NCI-H1436 (cell line): ENCODE measurements around the gene AUTS2.

Experiments used
- DNase-seq: peaks from one replicate; lab custom pipeline; 2025; lab: John Stamatoyannopoulos, UW

The AUTS2 gene

DNA sequence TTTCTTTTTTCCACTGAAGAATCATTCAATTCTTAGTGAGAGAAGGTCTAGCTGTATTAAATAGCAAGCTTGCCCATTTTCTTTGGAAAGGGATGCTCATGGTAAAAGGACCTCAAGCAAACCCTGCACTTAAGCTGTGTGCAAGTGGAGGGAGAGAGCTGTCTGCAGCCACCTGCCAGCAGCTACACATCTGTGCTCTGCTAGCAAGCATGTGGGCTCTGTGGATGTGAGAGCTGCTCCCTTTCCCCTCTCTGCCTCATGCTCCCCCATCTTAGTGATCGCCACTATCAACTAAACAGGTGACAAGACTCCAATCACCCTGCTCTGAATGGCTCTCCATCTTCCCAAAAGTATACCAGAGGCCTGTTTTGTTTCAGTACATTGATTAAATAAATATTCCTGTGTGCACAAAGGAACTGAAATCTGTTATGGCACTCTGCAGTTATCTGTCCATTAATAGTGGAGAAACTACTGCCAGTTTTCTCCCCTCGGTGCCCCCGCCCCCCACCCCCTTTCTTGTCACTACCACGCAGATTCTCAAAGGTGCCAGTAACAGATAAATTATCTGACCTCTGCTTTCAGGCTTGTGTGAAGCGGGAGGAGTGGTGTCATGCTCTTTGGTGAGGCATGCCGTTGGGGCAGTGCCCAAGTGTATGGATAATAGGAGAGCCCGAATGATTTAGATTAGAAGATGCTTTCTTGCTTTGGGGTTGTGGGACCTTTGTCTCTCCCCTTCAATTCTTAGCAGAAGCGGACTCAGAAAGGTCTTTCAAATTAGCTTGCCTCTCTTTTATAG is 26.4 kb downstream of the AUTS2 start:
- DNase-seq, result no peak

DNA sequence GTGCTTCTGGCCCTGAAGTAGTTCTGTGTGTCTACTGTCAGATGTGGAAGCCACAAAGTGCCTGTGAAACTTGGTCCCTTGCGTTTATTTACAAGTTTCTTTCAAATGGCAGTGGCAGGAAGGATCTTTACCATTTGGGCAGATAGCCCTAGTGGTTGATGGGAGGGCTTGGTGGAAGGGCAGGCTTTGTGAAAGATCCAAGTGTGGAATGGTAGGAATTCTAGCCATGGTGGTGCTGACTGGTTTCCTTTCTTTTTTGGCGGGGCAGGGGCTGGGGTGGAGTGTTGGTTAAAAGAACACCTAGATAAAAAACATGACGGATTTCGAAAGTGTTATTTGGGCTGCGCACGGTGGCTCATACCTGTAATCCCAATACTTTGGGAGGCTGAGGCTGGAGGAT is 27.0 kb downstream of the AUTS2 start:
- no peak for DNase-seq

DNA sequence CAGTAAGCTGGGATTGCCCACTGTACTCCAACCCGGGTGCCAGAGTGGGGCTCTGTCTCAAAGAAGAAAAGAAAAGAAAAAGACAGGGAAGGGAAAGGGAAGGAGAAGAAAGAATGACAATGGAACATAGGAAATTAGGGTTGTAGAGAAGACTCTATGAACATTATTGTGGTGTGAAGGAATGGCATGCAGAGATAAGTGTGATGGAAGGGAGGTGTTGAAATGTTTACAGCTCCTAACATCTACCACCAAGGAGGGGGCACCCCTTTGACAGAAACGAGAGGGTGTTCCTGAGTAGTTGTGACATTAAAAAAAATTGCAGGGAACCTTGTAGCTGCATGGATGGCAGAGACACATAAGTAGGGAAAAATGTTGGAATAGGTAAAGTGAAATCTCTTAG is 27.5 kb downstream of the AUTS2 start:
- no peak for DNase-seq

DNA sequence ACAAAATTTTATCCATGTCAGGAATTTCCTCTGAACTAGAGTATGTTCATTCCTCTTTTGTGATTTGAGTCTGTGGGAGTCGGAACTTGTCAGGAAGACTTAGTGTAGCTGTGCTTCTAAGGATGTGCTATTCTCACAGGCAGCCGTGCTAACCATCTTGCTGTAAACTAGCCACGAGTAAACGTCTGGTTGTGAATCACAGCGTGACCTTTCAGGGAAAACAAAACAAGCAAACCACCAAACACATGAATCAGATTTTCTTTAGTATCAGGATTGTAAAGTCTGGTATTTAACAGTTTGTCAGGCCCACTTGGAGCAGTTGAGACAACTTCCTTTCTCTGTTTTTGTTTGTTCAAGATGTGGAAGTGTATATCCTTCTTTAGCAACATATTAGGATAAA is 32.0 kb downstream of the AUTS2 start:
- no peak for DNase-seq

DNA sequence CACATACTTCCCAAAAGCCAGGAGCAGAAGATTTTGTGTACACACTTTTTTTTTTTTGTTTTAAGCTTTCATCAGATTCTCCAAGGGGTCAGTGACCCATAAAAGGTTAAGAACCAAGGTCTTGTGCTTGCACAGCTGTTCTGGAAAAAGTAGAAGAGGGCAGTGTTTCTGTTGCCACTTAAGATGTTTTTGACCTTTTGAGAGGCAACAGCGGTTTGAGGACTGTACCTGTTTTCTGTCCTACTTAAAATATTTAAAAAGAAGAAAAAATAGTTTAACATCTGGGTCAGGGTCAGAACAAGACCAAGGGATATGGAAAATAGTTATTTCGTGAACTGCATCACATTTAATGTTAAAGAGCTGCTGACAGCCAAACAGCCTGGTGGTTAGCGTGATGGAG is 32.9 kb downstream of the AUTS2 start:
- no peak for DNase-seq

DNA sequence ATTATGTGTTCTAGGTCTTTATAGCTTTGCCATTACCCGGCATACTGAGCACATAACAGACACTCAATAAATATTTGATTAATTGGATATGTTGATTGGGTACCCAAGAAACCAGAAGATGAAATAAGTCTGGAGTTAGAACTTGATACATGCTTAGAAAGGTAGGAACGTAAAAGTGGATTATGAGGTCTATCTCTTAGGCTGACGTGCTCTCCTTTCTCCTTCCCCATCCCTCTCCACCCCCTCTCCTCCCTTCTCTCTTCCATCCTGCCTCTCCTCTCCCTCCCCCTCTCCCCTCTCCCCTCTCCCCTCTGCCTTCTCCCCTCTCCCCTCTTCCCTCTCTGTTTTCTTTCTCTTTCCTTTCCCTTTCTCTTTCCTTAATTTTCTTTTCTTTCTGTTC is 34.0 kb downstream of the AUTS2 start:
- no peak for DNase-seq

DNA sequence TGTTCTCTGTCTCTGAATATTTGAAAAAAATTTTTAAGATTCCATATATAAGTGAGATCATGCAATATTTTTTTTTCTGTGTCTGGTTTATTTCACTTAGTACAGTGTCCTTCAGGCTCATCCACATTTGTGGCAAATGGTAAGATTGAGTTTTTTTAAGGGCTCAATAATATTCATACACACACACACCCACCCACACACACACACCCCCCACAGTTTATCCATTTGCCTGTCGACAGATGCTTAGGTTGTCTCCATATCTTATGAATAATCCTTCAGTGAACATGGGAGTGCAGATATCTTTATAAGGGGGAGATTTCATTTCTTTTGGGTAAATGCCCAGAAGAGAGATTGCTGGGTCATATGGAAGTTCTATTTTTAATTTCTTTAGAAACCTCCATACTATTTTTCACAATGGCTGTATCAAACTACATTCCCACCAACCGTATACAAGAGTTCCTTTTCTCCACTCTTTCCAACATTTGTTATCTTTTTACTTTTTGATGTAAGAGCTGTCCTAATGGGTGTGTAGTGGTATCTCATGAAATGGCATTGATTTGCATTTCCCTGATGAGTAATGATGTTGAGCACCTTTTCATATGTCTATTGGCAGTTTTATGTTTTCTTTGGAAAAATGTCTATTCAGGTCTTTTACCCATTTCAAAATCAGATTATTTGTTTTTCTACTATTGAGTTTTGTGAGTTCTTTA is 35.0 kb downstream of the AUTS2 start:
- no peak for DNase-seq

DNA sequence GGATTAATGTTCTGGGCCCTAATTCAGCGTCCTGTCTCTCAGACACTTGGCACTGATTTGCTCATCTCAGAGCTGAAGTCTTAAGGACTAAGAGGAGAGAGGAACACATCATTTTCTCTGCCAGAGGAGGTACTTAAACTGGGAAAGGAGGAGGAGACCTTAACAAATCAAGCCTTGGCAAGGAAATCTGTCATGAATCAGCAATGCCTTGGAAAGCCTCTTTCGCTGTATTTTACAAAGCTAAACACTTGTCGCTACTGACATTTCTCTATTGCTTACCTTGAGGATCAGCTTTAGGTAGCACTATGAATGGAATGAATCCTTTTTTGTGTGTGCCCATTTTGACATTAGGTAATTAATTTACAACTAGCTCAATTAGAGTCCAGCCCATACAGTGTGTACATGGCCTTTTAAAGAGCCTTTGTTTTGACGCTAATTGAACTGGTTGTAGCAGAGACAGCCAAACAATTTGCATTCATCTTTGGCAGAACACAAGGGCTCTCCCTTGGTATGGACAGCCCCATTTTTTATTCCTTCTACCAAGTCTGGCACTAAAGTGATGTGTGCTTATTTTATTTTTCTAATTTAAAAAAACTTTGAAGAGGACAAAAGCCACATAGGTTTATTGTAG is 37.4 kb downstream of the AUTS2 start:
- no peak for DNase-seq

DNA sequence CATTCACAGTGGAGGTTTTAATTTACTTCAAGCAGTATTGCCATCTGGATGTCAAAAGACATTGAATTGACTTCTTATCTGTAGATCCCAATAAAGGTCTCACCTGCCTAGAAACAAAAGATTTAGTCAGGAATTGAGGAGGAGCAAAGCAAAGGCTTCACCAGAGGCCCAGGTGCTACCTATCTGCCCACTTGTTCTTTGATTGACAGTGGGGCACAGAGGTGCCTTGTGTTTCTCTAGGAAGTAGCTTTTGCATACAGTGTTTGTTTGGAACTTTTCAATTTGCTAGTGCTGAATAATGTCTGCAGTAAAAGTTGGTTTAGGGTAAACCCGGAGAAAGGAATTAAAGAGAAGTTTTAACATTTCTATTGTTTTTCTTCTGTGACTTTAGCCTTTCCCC is 40.4 kb downstream of the AUTS2 start:
- no peak for DNase-seq

DNA sequence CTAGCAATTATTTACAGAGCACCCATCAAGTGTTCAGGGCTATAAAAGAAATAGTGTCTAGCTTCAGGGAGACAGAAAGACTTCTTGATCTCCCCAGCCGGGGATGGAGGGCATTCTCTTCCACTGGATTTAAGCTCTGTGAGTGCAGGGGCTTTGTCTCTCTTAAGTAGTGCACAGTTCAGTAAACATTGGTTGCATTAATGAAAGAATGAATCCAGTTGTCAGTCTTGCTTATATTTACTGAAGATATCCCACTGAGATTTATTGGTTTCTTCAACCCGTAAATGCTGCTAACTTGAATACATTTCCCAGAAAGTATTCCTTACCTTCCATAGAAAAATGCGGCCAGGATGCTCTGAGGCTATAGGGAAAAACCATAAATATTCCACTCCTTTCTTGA is 41.9 kb downstream of the AUTS2 start:
- no peak for DNase-seq

DNA sequence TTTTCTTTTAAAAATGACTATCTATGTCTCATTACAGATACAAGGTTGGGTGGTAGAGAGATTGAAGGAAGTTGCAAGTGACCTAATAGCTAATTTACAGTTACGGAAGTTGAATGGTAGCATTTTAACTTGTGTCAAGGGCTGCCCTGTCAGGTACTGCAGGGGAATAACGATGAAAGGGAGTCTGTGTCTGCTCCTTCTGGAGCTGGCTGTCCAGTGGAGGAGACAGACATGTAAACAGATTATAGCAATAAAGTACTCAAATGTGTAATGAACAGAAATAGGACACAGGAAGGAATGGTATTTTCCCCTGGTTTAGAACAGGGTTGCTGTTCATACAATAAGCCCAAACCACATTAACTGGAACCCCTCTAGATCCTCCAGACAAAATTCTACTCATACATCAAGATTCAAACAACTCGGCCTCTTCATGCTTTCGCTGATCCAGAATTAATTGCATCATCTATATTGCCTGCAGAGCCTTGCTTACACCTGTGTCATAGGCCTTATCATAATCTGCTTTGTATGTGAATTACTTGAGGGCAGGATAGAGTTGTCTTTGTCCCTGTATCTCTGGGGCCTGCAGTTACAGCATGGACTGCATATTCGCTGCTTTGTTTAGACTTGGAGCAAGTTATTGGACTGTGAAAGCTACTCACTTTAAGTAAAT is 42.8 kb downstream of the AUTS2 start:
- DNase-seq, result no peak

DNA sequence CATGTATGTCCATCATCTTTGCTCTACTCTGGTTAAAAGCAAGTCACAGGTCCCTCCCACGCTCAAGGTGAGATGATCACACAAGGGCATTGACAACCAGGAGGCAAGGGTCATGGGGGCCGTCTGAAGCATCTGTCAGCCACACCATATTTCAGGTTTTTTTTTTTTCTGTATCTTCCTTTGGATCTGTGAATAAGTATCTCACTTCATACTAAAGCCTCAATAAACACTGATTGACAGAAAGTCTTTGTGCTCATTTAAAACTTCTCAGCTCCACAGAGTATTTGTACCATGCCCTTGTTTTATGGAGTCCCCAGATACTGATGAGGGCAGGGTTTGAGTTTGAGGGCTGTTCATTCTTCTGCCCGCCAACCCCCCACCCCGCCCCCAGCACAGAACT is 45.0 kb downstream of the AUTS2 start:
- DNase-seq, result no peak

DNA sequence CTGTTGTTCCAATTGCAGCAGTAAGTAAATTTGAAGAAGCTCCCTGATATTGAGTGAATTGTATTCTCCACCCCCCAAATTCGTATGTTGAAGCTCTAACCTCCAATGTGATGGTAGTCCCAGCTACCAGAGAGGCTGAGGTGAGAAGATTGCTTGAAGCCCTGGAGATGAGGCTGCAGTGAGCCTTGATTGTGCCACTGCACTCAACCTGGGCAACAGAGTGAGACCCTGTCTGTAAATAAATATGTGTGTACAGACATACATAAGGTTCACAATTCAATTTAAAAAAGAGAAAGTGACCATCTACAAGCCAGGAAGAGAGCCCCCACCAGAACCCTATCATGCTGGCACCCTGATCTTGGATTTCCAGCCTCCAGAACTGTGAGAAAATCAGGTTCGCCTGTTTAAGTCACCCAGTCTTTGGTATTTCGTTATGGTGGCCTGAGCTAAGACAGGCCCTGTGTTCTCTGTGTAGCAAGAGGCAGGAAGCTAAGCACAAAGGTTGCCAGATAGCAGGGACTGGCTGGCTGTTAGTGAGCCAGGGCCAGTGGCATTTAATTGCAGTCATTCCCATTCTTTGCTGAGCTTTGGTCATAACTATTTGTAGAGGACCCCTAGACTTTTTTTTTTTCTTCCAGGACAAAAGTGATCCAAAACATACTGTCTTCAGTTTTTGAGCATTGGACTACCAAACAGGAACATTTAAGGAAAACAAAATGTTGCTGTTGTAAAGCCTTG is 45.6 kb downstream of the AUTS2 start:
- no peak for DNase-seq

DNA sequence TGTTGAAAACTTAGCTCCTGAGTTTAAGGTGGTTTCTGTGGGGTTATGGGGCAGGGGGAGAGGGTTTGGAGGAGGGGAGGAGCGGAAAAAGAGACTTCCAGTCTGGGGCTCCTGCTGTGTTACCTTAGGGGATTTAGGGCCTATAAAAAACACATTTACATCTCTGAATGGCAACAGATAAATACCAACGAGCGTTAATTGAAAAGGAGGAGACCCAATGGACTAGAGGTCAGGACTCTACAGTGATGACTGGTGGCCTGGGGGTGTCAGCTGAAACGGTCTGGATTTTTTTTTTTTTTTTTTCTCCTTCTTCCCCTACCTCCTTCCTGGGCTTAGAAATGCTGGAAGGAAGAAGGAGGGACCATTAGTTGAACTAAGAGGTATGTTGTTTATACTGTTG is 47.4 kb downstream of the AUTS2 start:
- DNase-seq, result no peak

DNA sequence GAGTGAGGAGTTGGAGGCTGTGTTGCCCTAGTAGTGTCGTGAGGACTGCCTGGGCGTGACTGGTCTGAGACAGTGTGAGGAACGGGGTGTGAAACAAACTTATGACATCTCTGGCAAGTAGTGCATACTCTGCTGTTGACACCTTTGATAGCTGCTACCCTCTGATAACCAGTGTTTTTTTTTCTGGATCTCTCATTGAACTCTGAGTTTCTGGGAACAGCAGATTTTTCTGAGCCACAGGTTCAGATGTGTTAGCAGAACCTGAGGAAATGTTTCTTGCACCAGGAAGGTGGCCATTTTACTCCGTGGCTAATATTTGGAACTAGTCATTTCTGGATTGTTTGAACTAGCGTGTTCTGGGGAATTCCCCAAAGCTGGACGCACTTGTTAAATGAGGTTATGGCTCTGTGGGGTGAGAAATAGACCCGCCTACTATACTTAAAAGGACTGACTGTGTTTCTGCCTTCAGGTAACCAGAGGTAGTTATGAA is 52.9 kb downstream of the AUTS2 start:
- no peak for DNase-seq

DNA sequence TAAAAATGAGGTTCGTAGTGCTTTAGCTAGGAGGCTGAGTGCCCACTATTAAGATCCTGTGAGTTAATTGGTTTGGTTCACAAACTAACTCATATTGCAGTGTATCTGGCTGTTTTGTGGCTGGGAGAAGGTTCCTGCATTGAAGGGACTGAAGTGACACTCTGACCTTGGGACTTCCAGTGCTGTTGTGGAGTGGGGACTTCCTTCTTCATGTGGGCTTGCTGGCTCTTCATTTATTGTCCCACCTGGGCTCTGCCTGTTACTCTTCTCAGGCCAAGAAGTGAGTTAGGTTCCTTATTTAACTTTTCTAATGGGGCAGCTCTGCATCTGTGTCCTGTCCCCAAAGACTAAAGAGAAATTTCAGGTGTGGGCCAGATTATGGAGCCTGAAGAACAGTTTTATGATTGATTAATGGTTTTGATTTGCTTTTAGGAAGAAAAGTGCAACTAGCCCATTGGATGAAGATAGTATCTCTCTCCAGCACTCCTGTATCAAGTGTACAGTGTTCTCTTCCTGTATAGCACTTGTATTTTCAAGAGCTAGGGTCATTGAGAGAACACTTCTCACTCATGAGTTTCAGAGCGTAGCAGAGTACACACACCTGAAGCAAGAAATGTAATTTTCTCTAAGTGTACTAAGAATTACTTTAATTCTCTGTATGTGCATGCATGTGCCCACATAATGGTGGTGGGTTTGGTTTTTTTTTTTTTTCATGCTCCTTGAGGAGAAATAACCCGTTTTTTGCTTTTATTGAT is 54.8 kb downstream of the AUTS2 start:
- DNase-seq, result no peak

DNA sequence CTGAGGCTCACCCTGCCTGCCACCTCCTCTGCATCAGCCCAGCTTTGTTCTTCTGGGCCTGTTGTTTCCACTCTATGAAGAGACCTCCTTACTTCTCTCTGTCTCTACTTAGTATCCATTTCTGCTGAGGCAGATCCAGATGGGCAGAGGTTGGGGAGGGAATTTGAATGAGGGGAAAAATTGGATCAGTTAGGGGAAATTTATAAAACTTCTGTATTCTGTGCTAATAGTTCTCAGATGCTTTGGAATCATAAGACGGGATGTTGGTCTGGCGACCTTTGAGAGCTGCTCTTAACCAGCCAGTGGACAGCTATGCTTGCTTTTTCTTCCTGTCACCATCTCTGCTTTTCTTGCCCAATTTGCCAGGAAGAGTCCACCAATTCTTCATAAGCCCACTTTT is 55.5 kb downstream of the AUTS2 start:
- no peak for DNase-seq

DNA sequence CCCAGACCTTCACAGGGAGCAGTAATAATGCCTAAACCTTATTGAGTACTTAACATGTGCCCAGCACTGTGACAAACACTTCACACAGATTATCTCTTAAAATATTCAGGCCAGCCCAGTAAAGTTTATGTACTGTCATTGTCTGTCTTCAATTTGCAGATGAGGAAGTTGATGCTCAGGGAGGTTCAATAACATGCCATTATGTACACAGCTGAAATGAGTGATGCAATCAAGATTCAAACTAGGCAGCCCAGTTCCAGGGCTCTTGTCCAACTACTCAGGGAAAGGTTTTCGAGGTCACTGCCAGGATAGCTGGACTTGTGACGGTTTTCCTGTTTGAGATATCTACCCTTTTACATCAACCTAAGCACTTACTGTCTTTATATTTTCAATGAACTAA is 56.1 kb downstream of the AUTS2 start:
- peak; percentile 11 for DNase-seq

DNA sequence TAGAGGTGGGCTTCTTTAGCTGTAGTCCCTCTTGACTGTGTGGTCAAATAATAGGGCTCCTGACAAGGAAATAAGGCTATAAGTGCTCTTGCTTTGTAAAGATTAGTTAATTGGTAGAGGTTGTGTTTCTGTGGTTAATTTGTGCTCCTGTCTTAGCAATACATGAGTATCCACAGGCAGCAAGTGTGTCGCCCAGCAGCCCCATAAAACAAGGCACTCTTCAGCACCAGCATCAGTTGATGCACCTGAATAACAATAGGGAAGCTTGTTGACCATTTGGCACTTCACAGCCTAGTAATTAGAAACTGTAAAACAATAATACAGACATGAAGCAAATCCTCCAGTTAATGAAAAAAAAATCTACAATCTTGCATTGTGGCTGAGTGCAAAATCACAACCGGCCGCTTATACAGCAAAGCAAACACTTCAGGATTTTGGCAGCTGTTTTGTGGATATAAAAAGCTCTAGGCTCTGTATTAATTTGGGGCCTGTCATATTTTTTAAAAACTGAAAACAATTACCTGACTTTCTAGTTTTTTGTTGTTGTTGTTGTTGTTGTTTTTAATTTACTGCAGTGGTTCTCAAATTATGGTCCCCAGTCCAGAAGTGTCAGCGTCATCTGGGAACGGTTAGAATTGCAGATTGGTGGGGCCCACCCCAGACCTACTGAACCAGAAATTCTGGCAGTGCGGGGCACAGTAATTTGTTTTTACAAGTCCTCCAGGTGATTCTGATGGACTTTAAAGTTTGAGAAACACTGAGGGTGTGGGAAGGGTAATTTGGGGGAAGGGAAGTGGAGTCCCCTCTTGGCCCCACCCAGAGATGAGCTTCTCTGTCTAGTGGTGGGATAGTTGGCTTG is 56.8 kb downstream of the AUTS2 start:
- DNase-seq, result peak; percentile 37

DNA sequence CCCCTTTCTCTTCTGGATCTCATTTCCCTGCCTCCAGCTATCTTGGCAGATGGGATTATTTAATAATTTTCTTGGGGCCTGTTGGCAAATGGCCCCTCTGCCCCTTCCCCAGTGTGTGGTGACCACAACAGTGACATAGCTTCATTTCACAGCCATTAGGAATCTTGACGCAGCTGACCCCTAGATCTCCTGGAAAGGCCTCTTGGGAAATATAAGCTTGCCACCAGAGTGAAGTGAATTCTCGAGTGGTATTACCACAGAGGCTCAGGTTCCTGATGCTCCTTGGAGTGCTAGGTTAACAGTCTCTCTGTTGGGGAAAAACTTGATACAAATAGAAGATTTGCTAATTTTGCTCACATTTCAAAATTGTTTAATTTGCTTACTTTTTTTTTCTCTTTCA is 57.8 kb downstream of the AUTS2 start:
- DNase-seq, result no peak
